Caco-2 (cell line): ENCODE results near the gene PRKAB2. TPM values are rescaled to one million over a fixed set of nuclear protein-coding genes. Genes with fewer than 3 reads are reported as not detected.

ENCODE experiments used
- BruUV-seq: library from RNA; stranded (reverse); fragments of 400-500 nt; replicated peaks from 2 replicates; lab custom pipeline; 2021; lab: Mats Ljungman, UMichigan
- CTCF ChIA-PET: fragments of 300-600 bp; sonication (Branson Sonifier 250); formaldehyde crosslinking; loops from one replicate; lab custom pipeline; 2022; ENCODE audit warnings: antibody characterized with exemption; lab: Charles Lee
- POLR2A ChIA-PET: fragments of 300-600 bp; sonication (Branson Sonifier 250); formaldehyde crosslinking; loops from one replicate; lab custom pipeline; 2022; ENCODE audit warnings: antibody characterized with exemption; lab: Charles Lee
- DNase-seq, 2 experiments: peaks; one replicate each; pipeline versions ENCODE4 v3.0.0 to v3.0.0-alpha.2; 2020 to 2022
- H3K27me3 ChIP-seq: replicated peaks from 2 replicates; pipeline ENCODE4 v1.6.0; 2011; ENCODE audit warnings: low read length; ENCODE audit not compliant: control insufficient read depth, insufficient read depth
- H3K36me3 ChIP-seq: 2 replicates; pipeline ENCODE4 v1.5.1; 2011; ENCODE audit warnings: low read length; ENCODE audit not compliant: control insufficient read depth, insufficient read depth
- H3K4me1 ChIP-seq: fragments of 250-450 bp; sonication (Bioruptor Pico); 2 replicates; pipeline ENCODE4 v1.5.1; 2020; ENCODE audit warnings: mild to moderate bottlenecking
- H3K4me3 ChIP-seq: 2 replicates; pipeline ENCODE4 v1.5.1; 2011; ENCODE audit warnings: low read depth, mild to moderate bottlenecking, control low read depth, low read length
- H3K9me3 ChIP-seq: fragments of 250-450 bp; sonication (Bioruptor Pico); 2 replicates; pipeline ENCODE4 v1.5.1; 2020; ENCODE audit warnings: mild to moderate bottlenecking, moderate library complexity
- H3K27ac Mint-ChIP-seq: one replicate; pipeline ENCODE4 v1.8.0; 2022; ENCODE audit warnings: mixed read lengths; ENCODE audit not compliant: unreplicated experiment
- H3K27me3 Mint-ChIP-seq: one replicate; pipeline ENCODE4 v1.8.0; 2022; ENCODE audit warnings: mixed read lengths; ENCODE audit not compliant: insufficient read depth, unreplicated experiment
- H3K36me3 Mint-ChIP-seq: one replicate; pipeline ENCODE4 v1.8.0; 2022; ENCODE audit warnings: mild to moderate bottlenecking, mixed read lengths; ENCODE audit not compliant: insufficient read depth, unreplicated experiment
- H3K4me1 Mint-ChIP-seq: one replicate; pipeline ENCODE4 v1.8.0; 2022; ENCODE audit warnings: low read depth, mixed read lengths; ENCODE audit not compliant: unreplicated experiment
- H3K4me3 Mint-ChIP-seq: one replicate; pipeline ENCODE4 v1.8.0; 2022; ENCODE audit warnings: mild to moderate bottlenecking, moderate library complexity, mixed read lengths; ENCODE audit not compliant: unreplicated experiment
- H3K9me3 Mint-ChIP-seq: one replicate; pipeline ENCODE4 v1.8.0; 2022; ENCODE audit warnings: mixed read lengths; ENCODE audit not compliant: unreplicated experiment
- intact Hi-C: fragments of 100-400 bp; cut with micrococcal nuclease; formaldehyde crosslinking; loops from one replicate; pipeline ENCODE4 v1.10.0; 2022; ENCODE audit not compliant: unreplicated experiment
- total RNA-seq: library from RNA; stranded (reverse); gene quantifications from 2 replicates; pipeline ENCODE4 v1.2.3, GENCODE V29; 2022
- TF ChIP-seq, protein P1 (sequence below), 2 experiments: fragments of 200-600 bp in 1 of 2; IDR thresholded peaks; 1 replicate in 1 of 2; 2 replicates in 1 of 2; pipeline versions ENCODE4 v1.5.1 to v1.8.0; 2011 to 2022; ENCODE audit warnings: antibody characterized with exemption in 1 of 2, control low read depth in 1 of 2, inconsistent platforms in 1 of 2, low read depth in 1 of 2, low read length in 1 of 2, mild to moderate bottlenecking in 1 of 2, moderate library complexity in 1 of 2; ENCODE audit not compliant: insufficient read depth in 1 of 2, severe bottlenecking in 1 of 2, unreplicated experiment in 1 of 2

The PRKAB2 gene
- total RNA-seq, 1 experiment from 2014 or later = 30.1 TPM

DNA sequence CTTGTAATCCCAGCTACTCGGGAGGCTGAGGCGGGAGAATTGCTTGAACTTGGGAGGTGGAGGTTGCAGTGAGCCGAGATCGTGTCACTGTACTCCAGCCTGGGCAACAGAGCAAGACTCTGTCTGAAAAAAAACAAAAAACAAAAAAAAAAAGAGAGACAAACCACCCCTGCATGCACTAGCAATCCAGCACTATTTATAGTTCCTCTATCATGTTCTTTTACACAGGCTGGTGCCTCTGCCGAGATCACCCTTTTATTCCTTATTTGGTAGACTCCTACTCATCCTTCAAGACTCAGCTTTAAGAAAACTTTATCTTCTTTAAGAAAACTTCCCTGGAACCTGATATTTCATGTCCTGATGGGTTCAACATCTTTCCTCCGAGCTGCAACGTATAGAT, 42.1 kb upstream of the PRKAB2 start:
- Mint-ChIP-seq H3K9me3 (no peaks in the 10 kb centered on the region), H3K27ac (no peak overlapping the region), H3K27me3 (no peaks in the 10 kb centered on the region), H3K36me3 (no peaks in the 10 kb centered on the region), H3K4me3 (no peak overlapping the region), H3K4me1 (peaks cover 42% of the 10 kb centered on the region)
- no TSS peak for BruUV-seq
- no peaks in the 10 kb centered on the region for H3K9me3 ChIP-seq
- intact Hi-C loops = no loop called here
- CTCF ChIA-PET = no interaction called here
- DNase-seq = no peak
- TF ChIP-seq, protein P1, sequence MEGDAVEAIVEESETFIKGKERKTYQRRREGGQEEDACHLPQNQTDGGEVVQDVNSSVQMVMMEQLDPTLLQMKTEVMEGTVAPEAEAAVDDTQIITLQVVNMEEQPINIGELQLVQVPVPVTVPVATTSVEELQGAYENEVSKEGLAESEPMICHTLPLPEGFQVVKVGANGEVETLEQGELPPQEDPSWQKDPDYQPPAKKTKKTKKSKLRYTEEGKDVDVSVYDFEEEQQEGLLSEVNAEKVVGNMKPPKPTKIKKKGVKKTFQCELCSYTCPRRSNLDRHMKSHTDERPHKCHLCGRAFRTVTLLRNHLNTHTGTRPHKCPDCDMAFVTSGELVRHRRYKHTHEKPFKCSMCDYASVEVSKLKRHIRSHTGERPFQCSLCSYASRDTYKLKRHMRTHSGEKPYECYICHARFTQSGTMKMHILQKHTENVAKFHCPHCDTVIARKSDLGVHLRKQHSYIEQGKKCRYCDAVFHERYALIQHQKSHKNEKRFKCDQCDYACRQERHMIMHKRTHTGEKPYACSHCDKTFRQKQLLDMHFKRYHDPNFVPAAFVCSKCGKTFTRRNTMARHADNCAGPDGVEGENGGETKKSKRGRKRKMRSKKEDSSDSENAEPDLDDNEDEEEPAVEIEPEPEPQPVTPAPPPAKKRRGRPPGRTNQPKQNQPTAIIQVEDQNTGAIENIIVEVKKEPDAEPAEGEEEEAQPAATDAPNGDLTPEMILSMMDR (IDR thresholded peaks at IDR 0.05; ENCODE audit: insufficient read depth in 1 of 2, low read depth in 1 of 2, low read length in 1 of 2, severe bottlenecking in 1 of 2, unreplicated experiment in 1 of 2) = no peak
- peaks cover 51% of the 10 kb centered on the region for H3K4me1 ChIP-seq
- H3K27me3 ChIP-seq = no peaks in the 10 kb centered on the region
- POLR2A ChIA-PET = no interaction called here
- no peak overlapping the region for H3K4me3 ChIP-seq
- H3K36me3 ChIP-seq = peaks cover 2% of the 10 kb centered on the region; the same call in 1 of the 2 replicates

DNA sequence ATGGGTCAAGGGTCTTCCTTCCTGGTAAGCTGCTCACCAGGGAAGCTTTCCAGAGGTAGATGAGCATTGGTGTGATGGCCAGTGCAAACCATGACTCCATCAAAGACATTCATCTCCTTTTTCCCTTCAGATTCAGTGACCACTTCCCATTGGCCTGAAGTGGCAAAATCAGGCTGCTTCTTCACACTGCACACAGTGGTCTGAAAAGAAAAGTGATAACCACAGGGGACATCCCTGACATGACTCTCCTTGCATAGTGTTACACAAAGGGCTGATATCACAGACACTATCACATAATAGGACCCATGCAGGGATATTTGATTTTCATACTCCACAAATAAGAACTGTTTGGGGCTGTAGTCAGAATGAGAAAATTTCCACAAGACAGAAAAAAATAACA, 41.0 kb upstream of the PRKAB2 start:
- no peak for DNase-seq
- H3K9me3 Mint-ChIP-seq = no peaks in the 10 kb centered on the region
- POLR2A ChIA-PET = no interaction called here

DNA sequence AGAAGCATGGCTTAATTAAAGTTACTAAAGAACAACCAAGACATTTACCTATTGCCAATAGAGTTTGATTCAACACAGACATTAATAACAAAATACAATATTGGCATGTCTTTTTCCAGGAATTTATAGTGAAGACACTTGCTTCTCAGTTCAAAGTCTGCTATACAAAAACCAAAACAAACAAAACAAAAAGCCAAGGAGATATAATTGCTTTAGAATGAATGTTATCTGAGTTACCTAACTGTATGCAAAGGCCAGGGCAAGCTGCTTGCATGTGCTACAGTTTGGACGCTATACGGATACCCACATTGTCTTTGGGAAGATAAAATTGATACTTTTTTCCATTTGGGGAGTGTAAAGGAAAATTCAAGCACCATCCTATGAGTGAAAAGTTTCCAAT, 39.3 kb upstream of the PRKAB2 start:
- no peaks in the 10 kb centered on the region for H3K27me3 Mint-ChIP-seq
- H3K36me3 Mint-ChIP-seq = no peaks in the 10 kb centered on the region
- Histone ChIP-seq H3K4me1 (peaks cover 51% of the 10 kb centered on the region), H3K4me3 (no peak overlapping the region), H3K36me3 (peaks cover 2% of the 10 kb centered on the region; the same call in 1 of the 2 replicates), H3K9me3 (no peaks in the 10 kb centered on the region), H3K27me3 (no peaks in the 10 kb centered on the region)
- DNase-seq = no peak
- intact Hi-C loops = loop anchor here (2.0 kb wide), 1 partner anchor 27 kb away; no protein-coding TSS in a partner anchor
- H3K4me3 Mint-ChIP-seq = no peak overlapping the region
- H3K4me1 Mint-ChIP-seq = peaks cover 42% of the 10 kb centered on the region
- POLR2A ChIA-PET = no interaction called here
- CTCF ChIA-PET = interaction anchor here (1.7 kb wide), 1 partner anchor 31 kb away, joined by 4 read pairs; the partner anchor contains the start of gene CHD1L
- TF ChIP-seq, protein P1 (IDR thresholded peaks at IDR 0.05; ENCODE audit: insufficient read depth in 1 of 2, low read depth in 1 of 2, low read length in 1 of 2, severe bottlenecking in 1 of 2, unreplicated experiment in 1 of 2) = no peak
- no TSS peak for BruUV-seq
- H3K27ac Mint-ChIP-seq = peak overlapping the region; percentile 42
- no peaks in the 10 kb centered on the region for H3K9me3 Mint-ChIP-seq

More for the DNA sequence above, 41.0 kb upstream of the PRKAB2 start:
- no peaks in the 10 kb centered on the region for H3K36me3 Mint-ChIP-seq
- H3K4me1 ChIP-seq = peaks cover 51% of the 10 kb centered on the region
- H3K27me3 Mint-ChIP-seq = no peaks in the 10 kb centered on the region
- TF ChIP-seq, protein P1 (IDR thresholded peaks at IDR 0.05; ENCODE audit: insufficient read depth in 1 of 2, low read depth in 1 of 2, low read length in 1 of 2, severe bottlenecking in 1 of 2, unreplicated experiment in 1 of 2) = no peak
- H3K9me3 ChIP-seq = no peaks in the 10 kb centered on the region
- no peak overlapping the region for H3K4me3 Mint-ChIP-seq
- BruUV-seq = no TSS peak
- H3K4me3 ChIP-seq = no peak overlapping the region
- CTCF ChIA-PET = no interaction called here
- peak overlapping the region; percentile 42 for H3K27ac Mint-ChIP-seq
- H3K27me3 ChIP-seq = no peaks in the 10 kb centered on the region
- peaks cover 2% of the 10 kb centered on the region; the same call in 1 of the 2 replicates for H3K36me3 ChIP-seq
- intact Hi-C loops = no loop called here
- H3K4me1 Mint-ChIP-seq = peaks cover 42% of the 10 kb centered on the region
